Stomach (tissue), 9 donors: ENCODE measurements around the gene ELMO1. TPM values are rescaled to one million over a fixed set of nuclear protein-coding genes. Genes with fewer than 3 reads are reported as not detected.

Source experiments
- DNase-seq, 2 donors: peaks; one replicate each; pipeline versions ENCODE4 v3.0.0 to v3.0.0-alpha.2; 2013 to 2019
- H3K27ac ChIP-seq, 5 donors: fragments of 200-600 bp in 4 of 5; sonication (generic) in 4 of 5; one replicate each; pipeline ENCODE4 v1.5.1; 2013 to 2019; ENCODE audit warnings: mild to moderate bottlenecking in 1 of 5, moderate library complexity in 1 of 5
- H3K27me3 ChIP-seq, 3 donors: fragments of 200-600 bp; sonication (generic); one replicate each; pipeline ENCODE4 v1.5.1; 2017 to 2019; ENCODE audit warnings: mixed run types in 1 of 3
- H3K36me3 ChIP-seq, 4 donors: fragments of 200-600 bp; sonication (generic); 1 replicate in 3 of 4; 2 replicates in 1 of 4; pipeline ENCODE4 v1.5.1; 2016 to 2019
- H3K4me1 ChIP-seq, 4 donors: fragments of 200-600 bp; sonication (generic); one replicate each; pipeline ENCODE4 v1.5.1; 2016 to 2019
- H3K4me3 ChIP-seq, 4 donors: fragments of 200-600 bp; sonication (generic) in 3 of 4; one replicate each; pipeline ENCODE4 v1.5.1; 2016 to 2019; ENCODE audit warnings: mild to moderate bottlenecking in 1 of 4
- H3K9me3 ChIP-seq, 4 donors: fragments of 200-600 bp; sonication (generic); one replicate each; pipeline ENCODE4 v1.5.1; 2016 to 2019
- CTCF ChIP-seq, 7 experiments: fragments of 450-650 bp in 4 of 7; fragments of 200-600 bp in 3 of 7; sonication (generic) in 3 of 7; IDR thresholded peaks; one replicate each; pipeline ENCODE4 v1.5.1; 2016 to 2019; ENCODE audit warnings: antibody characterized with exemption in 7 of 7, control low read depth in 2 of 7, mild to moderate bottlenecking in 1 of 7
- EP300 ChIP-seq: sonication (generic); formaldehyde crosslinking; IDR thresholded peaks from one replicate; pipeline ENCODE4 v1.6.1; 2017; ENCODE audit warnings: antibody characterized with exemption
- POLR2A ChIP-seq, 4 donors: fragments of 450-650 bp; IDR thresholded peaks; one replicate each; pipeline ENCODE4 v1.6.1; 2016; ENCODE audit warnings: antibody characterized with exemption in 4 of 4, control low read depth in 2 of 4, mild to moderate bottlenecking in 1 of 4, moderate library complexity in 1 of 4
- POLR2AphosphoS5 ChIP-seq, 3 donors: sonication (generic); formaldehyde crosslinking; IDR thresholded peaks; one replicate each; pipeline ENCODE4 v1.6.1; 2016; ENCODE audit warnings: antibody characterized with exemption in 3 of 3
- WGBS, 5 donors: extraction: QIAGEN DNeasy Blood & Tissue Kit in 3 of 5; methylation state at CpG; one replicate each; pipeline versions ENCODE4 v1.1.5 to v1.1.7; 2013 to 2018; 5-methylcytosine and 5-hydroxymethylcytosine counted together
- intact Hi-C: fragments of 100-400 bp; cut with DNase I; formaldehyde crosslinking; loops from one replicate; pipeline ENCODE4 v1.15.1; 2023; ENCODE audit warnings: low total_unique reads
- polyA plus RNA-seq, 3 donors: library from polyadenylated mRNA; stranded (reverse); fragments of 200-250 nt; gene quantifications; one replicate each; pipeline ENCODE4 v1.2.3, GENCODE V29; 2013
- total RNA-seq, 5 donors: library from RNA; depleted of rRNA; stranded (reverse); fragments of >200 nt; gene quantifications; one replicate each; pipeline versions ENCODE4 v1.1.0 to v1.2.3, GENCODE V29; 2014 to 2016
- donor health status: healthy with polysubstance abuse.
- donor health status: Bipolar disorder and iron deficiency.
- donor health status: healthy.

The ELMO1 gene
- total and polyA plus RNA-seq, 8 donors: 4.1 to 117 (median 44.8) TPM

- intact Hi-C loops: no loop called here
- TF ChIP-seq POLR2AphosphoS5 (IDR thresholded peaks at IDR 0.05): no peak
- TF ChIP-seq EP300: no peak
- no peak for TF ChIP-seq POLR2A (IDR thresholded peaks at IDR 0.05)
- TF ChIP-seq CTCF (IDR thresholded peaks at IDR 0.05): no peak
- Histone ChIP-seq H3K4me1 (no peaks in the 10 kb centered on the region), H3K27ac (no peak overlapping the region), H3K36me3 (no peaks in the 10 kb centered on the region), H3K9me3 (peaks cover 0 to 15% (median 9%) of the 10 kb centered on the region in 4 donors), H3K27me3 (no peaks in the 10 kb centered on the region), H3K4me3 (no peak overlapping the region)
- no peak for DNase-seq
Observed at GRCh38 chr7:37038706-37039105, 410.0 kb downstream of the ELMO1 start.

DNA sequence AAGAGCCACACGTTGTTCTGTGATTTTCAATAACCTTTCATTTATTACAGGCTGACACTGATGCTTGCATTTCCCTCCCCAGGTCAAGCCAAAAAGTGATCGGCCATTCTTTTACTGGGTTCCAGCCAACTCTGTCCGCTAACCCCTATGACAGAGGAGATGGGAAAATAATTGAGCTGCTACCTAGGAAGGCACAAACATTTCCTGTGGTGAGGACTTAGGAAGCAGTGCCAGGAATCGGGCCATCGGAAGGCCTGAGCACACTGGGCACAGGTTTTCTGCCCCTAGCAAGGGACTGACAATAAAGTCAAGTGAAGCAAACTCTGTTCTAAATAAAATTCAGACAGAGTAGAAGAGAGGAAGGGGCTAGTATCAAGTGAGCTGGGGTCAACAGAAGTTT is 411.4 kb downstream of the ELMO1 start:
- peaks cover 1 to 11% (median 5%) of the 10 kb centered on the region in 4 donors for H3K4me1 ChIP-seq
- H3K9me3 ChIP-seq: peaks cover 0 to 15% (median 9%) of the 10 kb centered on the region in 4 donors
- H3K36me3 ChIP-seq: no peaks in the 10 kb centered on the region
- no peak overlapping the region for H3K4me3 ChIP-seq
- intact Hi-C loops: no loop called here
- no peak overlapping the region for H3K27ac ChIP-seq
- no peaks in the 10 kb centered on the region for H3K27me3 ChIP-seq
- 83 to 92% (median 89%) methylated on average over 5 of the region's 5 CpGs for WGBS, 5 donors
- no peak for DNase-seq
- TF ChIP-seq POLR2A (IDR thresholded peaks at IDR 0.05) (no peak), POLR2AphosphoS5 (IDR thresholded peaks at IDR 0.05) (no peak), EP300 (no peak), CTCF (IDR thresholded peaks at IDR 0.05) (no peak)

DNA sequence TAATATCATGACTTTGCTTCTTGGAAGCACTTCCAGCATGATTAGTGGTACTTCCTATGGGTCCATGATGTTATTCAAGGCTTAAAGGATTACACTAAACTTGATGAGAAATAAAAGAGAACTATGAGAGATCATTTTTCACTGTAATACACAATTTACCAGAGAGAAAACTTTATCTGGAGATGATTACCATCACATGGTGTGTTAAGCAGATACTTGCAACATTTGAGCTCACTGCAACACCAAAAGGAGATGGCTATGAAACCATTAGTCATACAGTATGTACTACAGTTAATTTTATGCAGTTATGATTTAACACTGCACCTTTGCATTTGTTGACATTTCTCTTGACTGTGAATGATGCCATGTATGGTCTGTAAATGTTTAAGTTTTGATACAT is 413.0 kb downstream of the ELMO1 start:
- Histone ChIP-seq H3K36me3 (no peaks in the 10 kb centered on the region), H3K4me3 (no peak overlapping the region), H3K4me1 (peaks cover 13 to 27% (median 18%) of the 10 kb centered on the region in 4 donors), H3K27ac (no peak overlapping the region), H3K9me3 (peaks cover 0 to 15% (median 9%) of the 10 kb centered on the region in 4 donors), H3K27me3 (no peaks in the 10 kb centered on the region)
- no peak for TF ChIP-seq POLR2AphosphoS5 (IDR thresholded peaks at IDR 0.05)
- intact Hi-C loops: no loop called here
- DNase-seq: no peak

DNA sequence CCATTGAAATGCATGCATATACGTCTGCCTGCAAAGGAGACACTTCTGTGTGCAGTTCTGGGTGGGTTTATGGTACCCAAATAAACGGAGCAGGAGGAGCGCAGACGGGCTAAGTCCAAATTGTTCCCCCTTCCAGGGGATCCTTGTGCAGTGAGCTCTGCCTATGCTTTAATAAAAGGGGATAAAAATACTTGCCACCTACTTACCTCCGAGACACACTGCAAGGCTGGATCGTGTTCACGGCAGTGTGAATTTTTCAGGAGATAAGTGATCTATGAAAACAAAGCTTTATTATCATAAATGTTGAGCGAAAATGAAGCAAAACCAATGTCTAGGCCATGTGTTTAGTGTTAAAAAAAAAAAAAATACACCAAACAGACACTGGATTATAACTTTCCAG is 415.5 kb downstream of the ELMO1 start:
- Histone ChIP-seq H3K36me3 (no peaks in the 10 kb centered on the region), H3K27ac (peak overlapping the region in 2 of 5 donors; percentile 76 to 84), H3K27me3 (no peaks in the 10 kb centered on the region), H3K4me1 (peaks cover 13 to 27% (median 18%) of the 10 kb centered on the region in 4 donors), H3K4me3 (no peak overlapping the region), H3K9me3 (peaks cover 0 to 3% (median 1%) of the 10 kb centered on the region in 4 donors)
- 93 to 98% (median 95%) methylated on average over 8 of the region's 8 CpGs for WGBS, 5 donors
- no peak for DNase-seq
- intact Hi-C loops: no loop called here
- TF ChIP-seq EP300: no peak
- no peak for TF ChIP-seq POLR2AphosphoS5 (IDR thresholded peaks at IDR 0.05)
- TF ChIP-seq POLR2A (IDR thresholded peaks at IDR 0.05): no peak
- no peak for TF ChIP-seq CTCF (IDR thresholded peaks at IDR 0.05)

- 89 to 95% (median 92%) methylated on average over 4 of the region's 4 CpGs for WGBS, 5 donors
- H3K9me3 ChIP-seq: no peaks in the 10 kb centered on the region
- intact Hi-C loops: no loop called here
- no peaks in the 10 kb centered on the region for H3K27me3 ChIP-seq
- peaks cover 13 to 27% (median 18%) of the 10 kb centered on the region in 4 donors for H3K4me1 ChIP-seq
- no peak overlapping the region for H3K4me3 ChIP-seq
- DNase-seq: no peak
- no peak for TF ChIP-seq POLR2AphosphoS5 (IDR thresholded peaks at IDR 0.05)
- TF ChIP-seq CTCF (IDR thresholded peaks at IDR 0.05): no peak
- no peak for TF ChIP-seq POLR2A (IDR thresholded peaks at IDR 0.05)
- no peak for TF ChIP-seq EP300
- H3K27ac ChIP-seq: peak overlapping the region; percentile 51 to 84 (median 74)
- no peaks in the 10 kb centered on the region for H3K36me3 ChIP-seq
Observed at GRCh38 chr7:37032258-37032601, 416.4 kb downstream of the ELMO1 start.
